Astrocyte of the spinal cord (primary cell): ENCODE measurements around the gene JAML.

Experiments
- DNase-seq: peaks from one replicate; pipeline ENCODE4 v3.0.0; 2011; ENCODE audit warnings: low read depth, low spot score
- H3K4me3 ChIP-seq: 2 replicates; pipeline ENCODE4 v1.5.1; 2011; ENCODE audit warnings: low read depth, mild to moderate bottlenecking, low read length, moderate library complexity
- CTCF ChIP-seq: IDR thresholded peaks from 2 replicates; pipeline ENCODE4 v1.5.1; 2012; ENCODE audit warnings: low read depth, mild to moderate bottlenecking, low read length, inconsistent platforms
- in situ Hi-C: cut with HindIII; loops from 2 replicates; pipeline ENCODE4 v1.10.0; 2017; ENCODE audit warnings: low sequenced_read_pairs

JAML gene

GRCh38 chr11:118224511-118225188 is at the start of gene JAML:
TSS of gene JAML (minus strand) at chr11:118225011. CDS start at chr11:118214866, 10,145 bp downstream.
- TF ChIP-seq CTCF = no peak
- in situ Hi-C loops = no loop called here
- DNase-seq = no peak
- no peak within 1 kb of the TSS for H3K4me3 ChIP-seq

DNA sequence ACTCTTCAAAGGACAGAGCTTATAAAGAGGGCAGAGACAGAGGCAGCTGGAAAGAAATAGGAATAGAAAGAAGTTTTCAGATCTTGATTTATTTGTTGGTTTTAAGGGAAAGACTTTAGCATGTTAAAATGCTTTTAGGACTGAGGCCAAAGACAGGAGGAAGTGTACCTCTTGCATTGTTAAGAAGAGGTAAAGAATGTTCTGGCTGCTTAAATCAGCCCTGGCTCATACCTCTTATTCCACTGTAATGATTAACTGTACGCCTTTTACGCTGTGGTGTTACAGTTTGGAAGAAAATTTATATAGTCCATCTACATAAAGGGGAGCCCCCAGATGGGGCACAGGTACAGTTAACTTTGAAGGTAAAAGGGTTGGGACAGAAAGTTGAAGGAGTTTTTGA is 49.4 kb upstream of the JAML start:
- in situ Hi-C loops = no loop called here
- DNase-seq = no peak
- no peak overlapping the region for H3K4me3 ChIP-seq
- TF ChIP-seq CTCF = no peak

- in situ Hi-C loops = no loop called here
- H3K4me3 ChIP-seq = no peak overlapping the region
- no peak for TF ChIP-seq CTCF
- no peak for DNase-seq
Observed at GRCh38 chr11:118272001-118272400, 47.2 kb upstream of the JAML start.

GRCh38 chr11:118267486-118267885 is 42.7 kb upstream of the JAML start:
- no peak for TF ChIP-seq CTCF
- no peak for DNase-seq
- no peak overlapping the region for H3K4me3 ChIP-seq
- in situ Hi-C loops = no loop called here

- no peak overlapping the region for H3K4me3 ChIP-seq
- DNase-seq = no peak
- no peak for TF ChIP-seq CTCF
- in situ Hi-C loops = no loop called here
Observed at GRCh38 chr11:118265954-118266353, 41.1 kb upstream of the JAML start.

- in situ Hi-C loops = no loop called here
- no peak overlapping the region for H3K4me3 ChIP-seq
- DNase-seq = no peak
- TF ChIP-seq CTCF = no peak
Observed at GRCh38 chr11:118264569-118265465, 40.0 kb upstream of the JAML start.
